Activated naive CD8-positive, alpha-beta T cell treated with anti-CD3 and anti-CD28 coated beads, Interleukin-2, amount 50 U/mL, for 24 hours (primary cell): ENCODE measurements around the gene OSMR.
A peak's percentile ranks its signal among the peaks of the same experiment; 100 is the strongest.

Experiments used
- ATAC-seq: fragments of 150-1000 bp; cut with Tn5 transposase; one replicate; pipeline ENCODE4 v1.10.0; 2021
- DNase-seq: peaks from one replicate; pipeline ENCODE4 v3.0.0; 2021
- H3K27ac Mint-ChIP-seq: one replicate; pipeline ENCODE4 v1.8.0; 2021; ENCODE audit warnings: mild to moderate bottlenecking, mixed read lengths
- H3K27me3 Mint-ChIP-seq: one replicate; pipeline ENCODE4 v1.8.0; 2021; ENCODE audit warnings: mixed read lengths
- H3K36me3 Mint-ChIP-seq: one replicate; pipeline ENCODE4 v1.8.0; 2021; ENCODE audit warnings: low read depth, mixed read lengths
- H3K4me1 Mint-ChIP-seq: one replicate; pipeline ENCODE4 v1.8.0; 2021; ENCODE audit warnings: mixed read lengths
- H3K4me3 Mint-ChIP-seq: one replicate; pipeline ENCODE4 v1.8.0; 2021; ENCODE audit warnings: mild to moderate bottlenecking, moderate library complexity, mixed read lengths
- H3K9me3 Mint-ChIP-seq: one replicate; pipeline ENCODE4 v1.8.0; 2021; ENCODE audit warnings: mixed read lengths

OSMR gene

GRCh38 chr5:38916802-38917201, 71.0 kb downstream of the OSMR start:
- Mint-ChIP-seq H3K4me1 (no peaks in the 10 kb centered on the region), H3K4me3 (no peak overlapping the region), H3K27ac (no peak overlapping the region), H3K9me3 (no peaks in the 10 kb centered on the region), H3K36me3 (no peaks in the 10 kb centered on the region), H3K27me3 (peaks cover 10% of the 10 kb centered on the region)
- DNase-seq (no peak), ATAC-seq (no peak)

- no peak for ATAC-seq
These were observed 75.4 kb downstream of the OSMR start for GRCh38 chr5:38921174-38921573.

DNA sequence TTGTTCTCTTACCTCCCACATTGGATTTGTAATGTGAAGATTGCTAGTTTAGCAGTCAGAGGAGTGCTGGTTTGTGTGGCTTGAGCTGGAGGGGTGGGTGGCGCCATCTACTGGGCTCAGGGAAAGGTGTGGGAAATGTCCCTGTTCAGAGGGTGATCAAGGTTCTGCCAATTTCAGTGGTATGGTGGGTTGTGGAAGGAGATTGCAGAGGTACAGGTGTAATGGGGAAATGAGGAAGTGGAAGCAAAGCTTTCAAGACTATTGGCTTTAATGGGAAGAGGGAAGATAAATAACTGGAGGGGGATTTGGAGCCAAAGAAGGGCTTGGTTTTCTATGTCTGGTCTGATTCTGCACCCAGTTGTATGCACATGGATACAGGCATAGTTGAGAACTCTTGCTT, 76.4 kb downstream of the OSMR start:
- H3K36me3 Mint-ChIP-seq, result no peaks in the 10 kb centered on the region
- no peaks in the 10 kb centered on the region for H3K9me3 Mint-ChIP-seq
- H3K4me3 Mint-ChIP-seq, result no peak overlapping the region
- H3K27me3 Mint-ChIP-seq, result peaks cover 27% of the 10 kb centered on the region
- peak; percentile 54 for ATAC-seq
- no peaks in the 10 kb centered on the region for H3K4me1 Mint-ChIP-seq
- peak; percentile 55 for DNase-seq
- no peak overlapping the region for H3K27ac Mint-ChIP-seq

More at GRCh38 chr5:38921174-38921573, 75.4 kb downstream of the OSMR start:
- no peak for DNase-seq
- no peaks in the 10 kb centered on the region for H3K4me1 Mint-ChIP-seq
- no peaks in the 10 kb centered on the region for H3K9me3 Mint-ChIP-seq
- no peak overlapping the region for H3K27ac Mint-ChIP-seq
- peaks cover 26% of the 10 kb centered on the region for H3K27me3 Mint-ChIP-seq
- no peak overlapping the region for H3K4me3 Mint-ChIP-seq
- H3K36me3 Mint-ChIP-seq, result no peaks in the 10 kb centered on the region

DNA sequence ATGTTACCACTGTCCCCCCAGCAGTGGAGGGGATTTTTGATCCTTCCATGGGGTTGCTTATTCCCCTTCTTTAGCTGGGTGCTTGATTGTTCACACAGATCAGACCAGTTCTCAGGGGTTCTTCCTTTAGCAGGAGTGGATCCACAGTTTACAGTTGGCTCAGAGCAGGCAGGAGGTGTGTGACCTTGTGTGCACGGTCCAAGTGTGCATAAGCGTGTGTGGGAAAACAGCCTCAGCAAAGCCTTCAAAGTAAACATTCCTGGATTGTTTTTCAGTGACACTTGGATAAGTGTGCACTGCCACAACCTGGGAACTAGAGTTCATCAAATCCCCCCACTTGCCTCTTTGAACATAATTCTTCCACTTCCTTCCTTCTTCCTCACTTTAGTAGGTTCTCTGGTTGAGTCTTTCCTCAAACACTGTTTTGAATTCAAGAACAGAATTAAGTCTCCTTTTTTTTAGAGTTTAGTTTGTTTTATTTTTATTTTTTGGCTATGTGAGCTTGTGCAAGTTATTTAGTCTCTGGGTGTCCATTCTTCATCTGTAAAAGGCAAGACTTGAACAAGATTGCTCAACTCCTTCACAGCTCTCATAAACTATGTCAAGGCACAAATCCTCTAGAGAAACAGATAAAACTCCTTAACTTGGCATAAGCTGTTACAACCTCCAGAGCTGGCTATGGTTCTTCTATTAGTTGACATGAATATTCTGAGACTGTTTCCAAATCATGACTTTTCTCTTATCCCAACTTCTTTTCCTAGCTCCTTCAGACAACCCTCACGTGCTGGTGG, 78.0 kb downstream of the OSMR start:
- Mint-ChIP-seq H3K4me1 (no peaks in the 10 kb centered on the region), H3K27ac (no peak overlapping the region), H3K27me3 (peaks cover 32% of the 10 kb centered on the region), H3K4me3 (no peak overlapping the region), H3K9me3 (no peaks in the 10 kb centered on the region), H3K36me3 (no peaks in the 10 kb centered on the region)
- ATAC-seq (no peak), DNase-seq (no peak)

GRCh38 chr5:38925154-38925925, 79.5 kb downstream of the OSMR start:
- Mint-ChIP-seq H3K27ac (no peak overlapping the region), H3K4me3 (no peak overlapping the region), H3K27me3 (peaks cover 30% of the 10 kb centered on the region), H3K4me1 (no peaks in the 10 kb centered on the region), H3K9me3 (no peaks in the 10 kb centered on the region), H3K36me3 (no peaks in the 10 kb centered on the region)
- ATAC-seq (no peak), DNase-seq (no peak)

- Mint-ChIP-seq H3K27me3 (peaks cover 30% of the 10 kb centered on the region), H3K4me1 (no peaks in the 10 kb centered on the region), H3K4me3 (no peak overlapping the region), H3K36me3 (no peaks in the 10 kb centered on the region), H3K9me3 (no peaks in the 10 kb centered on the region), H3K27ac (no peak overlapping the region)
- DNase-seq, result no peak
- no peak for ATAC-seq
These were observed 80.3 kb downstream of the OSMR start for GRCh38 chr5:38926121-38926520.

GRCh38 chr5:38927470-38927869, 81.7 kb downstream of the OSMR start:
- H3K36me3 Mint-ChIP-seq, result no peaks in the 10 kb centered on the region
- no peaks in the 10 kb centered on the region for H3K9me3 Mint-ChIP-seq
- no peak overlapping the region for H3K27ac Mint-ChIP-seq

GRCh38 chr5:38929838-38930237, 84.0 kb downstream of the OSMR start:
- Mint-ChIP-seq H3K27me3 (peaks cover 17% of the 10 kb centered on the region), H3K4me3 (no peak overlapping the region)
- ATAC-seq, result no peak

More at GRCh38 chr5:38927470-38927869, 81.7 kb downstream of the OSMR start:
- no peak overlapping the region for H3K4me3 Mint-ChIP-seq
- H3K4me1 Mint-ChIP-seq, result no peaks in the 10 kb centered on the region
- peaks cover 27% of the 10 kb centered on the region for H3K27me3 Mint-ChIP-seq
- DNase-seq, result no peak
- ATAC-seq, result no peak

DNA sequence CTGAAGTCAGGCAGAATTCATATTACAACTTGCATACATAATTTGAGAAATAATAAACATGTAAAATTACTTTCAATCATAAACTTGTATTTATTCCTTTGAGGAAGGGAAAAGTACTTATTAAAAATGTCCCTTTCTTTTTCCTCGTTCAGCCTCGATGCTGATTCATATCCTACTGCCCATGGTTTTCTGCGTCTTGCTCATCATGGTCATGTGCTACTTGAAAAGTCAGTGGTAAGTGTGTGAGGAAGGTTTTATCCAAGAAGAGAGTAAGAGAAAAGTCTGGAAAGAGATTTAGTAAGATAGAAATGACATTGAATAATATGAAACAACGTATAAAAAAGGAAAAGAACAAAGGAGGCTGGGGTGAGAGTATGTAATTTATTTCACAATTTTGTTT, 85.9 kb downstream of the OSMR start:
- H3K36me3 Mint-ChIP-seq, result peaks cover 5% of the 10 kb centered on the region
- peaks cover 7% of the 10 kb centered on the region for H3K27me3 Mint-ChIP-seq

More at GRCh38 chr5:38929838-38930237, 84.0 kb downstream of the OSMR start:
- no peak overlapping the region for H3K27ac Mint-ChIP-seq
- H3K9me3 Mint-ChIP-seq, result no peaks in the 10 kb centered on the region
- no peak for DNase-seq
- H3K36me3 Mint-ChIP-seq, result no peaks in the 10 kb centered on the region
- H3K4me1 Mint-ChIP-seq, result no peaks in the 10 kb centered on the region

GRCh38 chr5:38932854-38933408, 87.1 kb downstream of the OSMR start:
- Mint-ChIP-seq H3K4me1 (no peaks in the 10 kb centered on the region), H3K36me3 (peaks cover 10% of the 10 kb centered on the region), H3K27ac (no peak overlapping the region), H3K4me3 (no peak overlapping the region), H3K27me3 (peaks cover 4% of the 10 kb centered on the region), H3K9me3 (no peaks in the 10 kb centered on the region)
- no peak for ATAC-seq
- no peak for DNase-seq

More for the DNA sequence above, 85.9 kb downstream of the OSMR start:
- H3K4me1 Mint-ChIP-seq, result no peaks in the 10 kb centered on the region
- no peak for DNase-seq
- H3K9me3 Mint-ChIP-seq, result no peaks in the 10 kb centered on the region
- no peak overlapping the region for H3K4me3 Mint-ChIP-seq
- no peak overlapping the region for H3K27ac Mint-ChIP-seq
- ATAC-seq, result no peak

DNA sequence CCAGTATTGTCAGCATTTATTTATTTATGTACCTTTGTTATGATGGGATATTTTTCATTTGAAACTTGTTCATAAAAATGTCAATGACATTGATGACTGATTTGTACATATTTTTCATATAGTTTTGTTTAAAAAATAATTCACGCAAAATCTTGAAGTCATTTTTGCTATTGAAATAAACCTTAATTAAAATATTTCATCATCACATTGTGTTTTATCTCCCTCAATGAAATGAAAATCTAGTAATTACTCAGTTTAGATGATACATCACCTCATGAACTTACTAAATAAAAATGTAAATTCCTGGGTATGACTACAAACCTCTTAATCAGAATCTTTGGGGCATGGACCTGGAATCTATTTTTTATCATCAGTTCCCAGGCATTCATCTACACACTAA, 89.6 kb downstream of the OSMR start:
- H3K9me3 Mint-ChIP-seq, result no peaks in the 10 kb centered on the region
- no peaks in the 10 kb centered on the region for H3K27me3 Mint-ChIP-seq
- H3K4me1 Mint-ChIP-seq, result no peaks in the 10 kb centered on the region
- DNase-seq, result no peak
- H3K36me3 Mint-ChIP-seq, result peaks cover 17% of the 10 kb centered on the region
- no peak overlapping the region for H3K27ac Mint-ChIP-seq
- no peak overlapping the region for H3K4me3 Mint-ChIP-seq
- ATAC-seq, result no peak

- no peak overlapping the region for H3K4me3 Mint-ChIP-seq
- H3K4me1 Mint-ChIP-seq, result no peaks in the 10 kb centered on the region
- H3K27me3 Mint-ChIP-seq, result no peaks in the 10 kb centered on the region
- no peak overlapping the region for H3K27ac Mint-ChIP-seq
- no peaks in the 10 kb centered on the region for H3K9me3 Mint-ChIP-seq
- peaks cover 19% of the 10 kb centered on the region for H3K36me3 Mint-ChIP-seq
- DNase-seq (no peak), ATAC-seq (no peak)
These were observed 90.5 kb downstream of the OSMR start for GRCh38 chr5:38936269-38936668.

- no peaks in the 10 kb centered on the region for H3K9me3 Mint-ChIP-seq
- DNase-seq (no peak), ATAC-seq (no peak)
- no peaks in the 10 kb centered on the region for H3K27me3 Mint-ChIP-seq
- peaks cover 28% of the 10 kb centered on the region for H3K36me3 Mint-ChIP-seq
- no peak overlapping the region for H3K4me3 Mint-ChIP-seq
- no peaks in the 10 kb centered on the region for H3K4me1 Mint-ChIP-seq
- H3K27ac Mint-ChIP-seq, result no peak overlapping the region
These were observed 92.6 kb downstream of the OSMR start for GRCh38 chr5:38938424-38938823.

DNA sequence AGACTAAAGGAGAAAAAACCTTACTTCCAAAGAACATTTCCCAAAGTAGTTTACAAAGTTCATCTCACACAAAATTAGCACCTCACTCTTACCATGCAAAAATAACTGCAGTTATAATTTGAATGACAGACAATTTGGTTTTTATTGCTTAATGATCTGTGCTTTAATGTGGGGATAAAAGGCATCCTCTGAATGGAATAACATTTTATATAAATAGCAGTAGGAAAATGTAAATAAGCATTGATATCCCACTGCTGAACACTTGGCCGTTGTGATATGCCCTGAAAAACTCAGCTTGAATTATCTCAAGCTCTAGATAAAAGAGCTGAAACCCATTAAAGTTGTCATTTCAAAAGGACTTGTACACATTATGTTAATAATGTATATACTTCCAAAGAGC, 93.2 kb downstream of the OSMR start:
- peaks cover 28% of the 10 kb centered on the region for H3K36me3 Mint-ChIP-seq
- DNase-seq (no peak), ATAC-seq (no peak)
- H3K4me1 Mint-ChIP-seq, result no peaks in the 10 kb centered on the region
- H3K27me3 Mint-ChIP-seq, result no peaks in the 10 kb centered on the region
- H3K9me3 Mint-ChIP-seq, result no peaks in the 10 kb centered on the region
- H3K4me3 Mint-ChIP-seq, result no peak overlapping the region
- H3K27ac Mint-ChIP-seq, result no peak overlapping the region
